ENCODE results near the gene CACNG6. TPM values are rescaled to one million over a fixed set of nuclear protein-coding genes. Genes with fewer than 3 reads are reported as not detected.

Gene CACNG6
- total RNA-seq, 2 donors from 2014 or later = not detected

GRCh38 chr19:53962887-53963431 lies 28.5 kb upstream of the CACNG6 start, which contains the start of gene CACNG8:
CACNG8 (plus strand) TSS chr19:53962937.
- intact Hi-C loops (cut with DNase I) = no loop called here
- DNase-seq (ENCODE audit: low spot score) = no peak

GRCh38 chr19:53965091-53965490 lies 26.3 kb upstream of the CACNG6 start:
- no peak for DNase-seq (ENCODE audit: low spot score)
- intact Hi-C loops (cut with DNase I) = loop anchor here in 1 of 2 donors (5.0 kb wide), 1 partner anchor 62 kb away; no protein-coding TSS in a partner anchor

- no peak for DNase-seq (ENCODE audit: low spot score)
- intact Hi-C loops (cut with DNase I) = loop anchor here in 1 of 2 donors (5.0 kb wide), 1 partner anchor 60 kb away; no protein-coding TSS in a partner anchor
These were observed 24.5 kb upstream of the CACNG6 start for GRCh38 chr19:53966931-53967330.

- intact Hi-C loops (cut with DNase I) = loop anchor here in 1 of 2 donors (5.0 kb wide), 1 partner anchor 58 kb away; no protein-coding TSS in a partner anchor
- DNase-seq (ENCODE audit: low spot score) = no peak
These were observed 22.1 kb upstream of the CACNG6 start for GRCh38 chr19:53969366-53969765.

- intact Hi-C loops (cut with DNase I) = no loop called here
- DNase-seq (ENCODE audit: low spot score) = no peak
These were observed 19.8 kb upstream of the CACNG6 start for GRCh38 chr19:53971673-53972072.

- no peak for DNase-seq (ENCODE audit: low spot score)
- intact Hi-C loops (cut with DNase I) = no loop called here
These were observed 13.9 kb upstream of the CACNG6 start for GRCh38 chr19:53977429-53977990.

- peak; percentile 87 for DNase-seq (ENCODE audit: low spot score)
These were observed 13.3 kb upstream of the CACNG6 start for GRCh38 chr19:53977991-53978731.

GRCh38 chr19:53978975-53979801 lies 12.2 kb upstream of the CACNG6 start:
- DNase-seq (ENCODE audit: low spot score) = no peak
- intact Hi-C loops (cut with DNase I) = no loop called here

More at GRCh38 chr19:53977991-53978731, 13.3 kb upstream of the CACNG6 start:
- intact Hi-C loops (cut with DNase I) = no loop called here

GRCh38 chr19:53980539-53981375 lies 10.7 kb upstream of the CACNG6 start:
- intact Hi-C loops (cut with DNase I) = no loop called here
- no peak for DNase-seq (ENCODE audit: low spot score)

- DNase-seq (ENCODE audit: low spot score) = no peak
- intact Hi-C loops (cut with DNase I) = no loop called here
These were observed 10.0 kb upstream of the CACNG6 start for GRCh38 chr19:53981376-53981951.

GRCh38 chr19:53982001-53982451 lies 9.4 kb upstream of the CACNG6 start:
- intact Hi-C loops (cut with DNase I) = no loop called here
- no peak for DNase-seq (ENCODE audit: low spot score)

GRCh38 chr19:53982611-53983010 lies 8.8 kb upstream of the CACNG6 start:
- intact Hi-C loops (cut with DNase I) = no loop called here
- no peak for DNase-seq (ENCODE audit: low spot score)

- intact Hi-C loops (cut with DNase I) = no loop called here
These were observed 7.8 kb upstream of the CACNG6 start for GRCh38 chr19:53983457-53984289.

GRCh38 chr19:53985863-53986262 lies 5.6 kb upstream of the CACNG6 start:
- intact Hi-C loops (cut with DNase I) = no loop called here
- no peak for DNase-seq (ENCODE audit: low spot score)

More at GRCh38 chr19:53983457-53984289, 7.8 kb upstream of the CACNG6 start:
- DNase-seq (ENCODE audit: low spot score) = no peak

GRCh38 chr19:53988981-53989380 lies 2.5 kb upstream of the CACNG6 start:
- intact Hi-C loops (cut with DNase I) = no loop called here
- no peak for DNase-seq (ENCODE audit: low spot score)

- intact Hi-C loops (cut with DNase I) = no loop called here
- no peak for DNase-seq (ENCODE audit: low spot score)
These were observed 1.6 kb upstream of the CACNG6 start for GRCh38 chr19:53989600-53990533.
